ENCODE results near the gene SHC4.
"Not testable (repeated sequence)": the region's sequence is repeated elsewhere in the genome, so short reads cannot be mapped to it uniquely, and the experiment has no call there.

The SHC4 gene

DNA sequence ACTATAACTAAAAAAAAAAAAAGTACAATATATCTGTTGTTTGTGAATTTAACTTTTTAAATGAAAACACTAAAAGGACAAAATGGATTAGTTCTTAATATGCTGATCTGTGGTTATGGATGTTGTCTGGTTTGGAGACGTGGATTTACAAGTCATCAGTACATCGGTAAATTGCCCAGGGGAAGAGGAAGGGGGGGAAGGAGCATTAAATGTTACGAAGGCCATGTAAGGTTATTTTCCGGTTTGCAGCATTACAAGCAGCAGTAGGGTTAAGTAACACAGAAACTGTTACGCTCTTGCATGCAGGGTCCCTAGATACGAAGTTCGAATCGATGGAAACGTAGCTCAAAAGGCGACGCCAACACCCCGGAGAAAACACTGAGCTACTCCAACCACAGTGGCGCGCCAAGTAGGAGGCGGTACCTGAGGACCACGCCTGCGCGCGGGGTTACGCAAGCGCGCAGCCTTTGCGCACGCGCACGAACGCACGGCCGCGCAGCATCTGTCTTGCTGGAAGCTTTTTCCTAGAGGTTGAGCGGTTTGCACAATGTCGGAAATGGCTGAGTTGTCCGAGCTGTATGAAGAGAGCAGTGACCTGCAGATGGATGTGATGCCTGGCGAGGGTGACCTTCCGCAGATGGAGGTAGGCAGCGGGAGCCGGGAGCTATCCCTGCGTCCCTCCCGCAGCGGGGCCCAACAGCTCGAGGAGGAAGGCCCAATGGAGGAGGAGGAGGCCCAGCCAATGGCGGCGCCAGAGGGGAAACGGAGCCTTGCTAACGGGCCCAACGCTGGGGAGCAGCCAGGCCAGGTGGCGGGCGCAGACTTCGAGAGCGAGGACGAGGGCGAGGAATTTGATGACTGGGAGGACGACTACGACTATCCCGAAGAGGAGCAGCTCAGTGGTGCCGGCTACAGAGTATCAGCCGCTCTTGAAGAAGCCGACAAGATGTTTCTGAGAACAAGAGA, 85.8 kb downstream of the SHC4 start, which contains the start of gene EID1:
Gene EID1 (plus strand): TSS at position 505 of the 966 bp plus-strand sequence. CDS start 43 bp downstream, at position 548.
- peak; percentile 95 for DNase-seq

DNA sequence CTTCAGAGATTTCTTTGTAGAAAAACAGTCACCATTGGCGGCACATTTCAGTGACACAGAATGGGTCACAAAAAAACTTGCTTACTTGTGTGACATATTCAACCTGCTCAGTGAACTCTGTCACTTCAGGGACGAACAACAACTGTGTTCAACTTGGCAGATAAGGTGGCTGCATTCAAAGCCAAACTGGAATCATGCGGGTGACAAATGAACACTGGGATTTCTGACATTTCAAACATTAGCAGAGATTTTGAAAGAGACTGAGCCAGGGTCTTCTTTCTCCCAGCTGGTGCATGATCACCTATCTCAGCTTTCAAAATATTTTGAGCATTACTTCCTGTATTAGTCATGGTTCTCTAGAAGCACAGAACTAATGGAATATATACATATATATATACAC, 87.7 kb downstream of the SHC4 start:
- no peak for DNase-seq

DNA sequence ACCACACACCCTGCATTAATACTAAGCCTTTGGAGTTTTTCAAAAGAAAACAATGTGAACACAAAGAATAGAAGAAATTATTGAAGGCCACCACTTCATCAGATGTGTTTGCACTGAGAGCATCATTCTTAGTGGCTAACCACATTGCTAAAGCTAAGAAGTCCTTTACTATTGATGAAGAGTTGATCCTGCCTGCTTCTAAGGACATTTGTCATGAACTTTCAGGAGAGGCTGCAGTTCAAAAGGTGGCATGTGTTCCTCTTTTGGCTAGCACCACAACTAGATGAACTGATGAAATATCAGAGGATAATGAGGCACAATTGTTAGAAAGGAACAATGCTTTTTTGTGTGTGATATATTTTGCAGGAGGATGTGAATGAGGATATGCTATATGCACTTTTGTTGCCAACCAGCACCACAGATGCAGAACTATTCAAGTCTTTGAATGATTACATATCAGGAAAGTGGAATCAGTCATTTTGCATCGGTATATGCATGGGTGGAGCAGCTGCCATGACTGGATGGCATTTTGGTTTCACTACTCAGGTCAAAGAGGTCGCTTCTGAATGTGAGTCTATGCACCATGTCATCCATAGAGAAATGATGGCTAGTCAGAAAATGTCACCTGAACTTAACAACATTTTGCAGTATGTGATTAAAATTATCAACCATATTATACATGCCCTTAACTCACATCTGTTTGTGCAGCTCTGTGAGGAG, 88.3 kb downstream of the SHC4 start:
- peak; percentile 20 for DNase-seq

DNA sequence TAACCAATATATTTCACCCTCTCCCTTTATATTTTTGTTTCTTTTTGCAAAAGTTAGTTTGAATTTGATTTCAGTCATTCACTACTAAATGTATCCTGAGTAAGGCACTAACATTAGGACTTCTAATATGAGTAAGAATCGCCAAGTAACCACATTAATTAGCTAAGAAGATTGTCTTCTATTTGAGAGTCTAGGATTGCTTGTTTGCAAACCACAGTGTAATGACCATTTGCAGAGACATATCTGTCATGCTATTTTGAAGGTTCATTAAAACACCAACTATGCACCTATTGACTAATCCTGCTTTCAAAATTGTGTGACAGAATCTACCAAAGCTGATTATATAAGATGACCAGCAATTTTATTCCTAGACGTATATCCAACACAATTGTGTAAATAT, 91.1 kb downstream of the SHC4 start:
- no peak for DNase-seq

DNA sequence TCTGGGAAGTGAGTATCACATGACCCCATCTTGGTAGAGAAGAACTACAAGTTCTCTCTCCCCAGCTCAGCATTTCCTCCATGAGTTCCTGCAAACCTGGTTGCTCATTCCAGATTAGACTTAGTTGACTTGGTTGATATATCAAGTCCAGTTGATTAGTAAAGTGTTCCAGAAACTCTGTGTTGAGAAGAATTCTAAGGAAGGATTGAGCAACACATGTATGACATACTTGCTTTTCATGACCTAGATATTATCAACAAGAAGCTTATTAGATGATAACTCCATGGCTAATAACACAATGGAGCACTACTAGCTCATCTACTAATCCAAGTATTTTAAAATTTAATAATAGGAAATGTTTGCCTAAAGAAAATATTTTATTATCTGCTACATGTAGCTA, 92.2 kb downstream of the SHC4 start:
- no peak for DNase-seq

DNA sequence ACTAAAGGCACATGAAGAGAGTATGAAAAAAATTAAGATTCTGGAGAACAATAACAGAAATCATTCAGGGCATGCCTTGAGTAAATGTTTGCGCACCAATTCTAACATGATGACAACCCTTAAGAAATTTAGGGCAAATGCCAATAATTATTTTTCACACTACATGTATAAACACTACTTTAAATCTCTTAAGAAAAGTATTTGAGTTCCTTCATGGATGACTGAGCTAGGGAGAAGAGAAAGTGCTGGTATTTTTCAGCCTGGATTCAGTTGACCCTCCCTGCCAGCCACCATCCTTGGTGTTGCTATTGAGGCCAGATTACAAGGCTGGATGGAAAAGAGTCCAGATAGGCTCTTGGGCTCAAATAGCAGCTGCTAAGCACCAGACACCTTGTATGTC, 93.8 kb downstream of the SHC4 start:
- DNase-seq: no peak

DNA sequence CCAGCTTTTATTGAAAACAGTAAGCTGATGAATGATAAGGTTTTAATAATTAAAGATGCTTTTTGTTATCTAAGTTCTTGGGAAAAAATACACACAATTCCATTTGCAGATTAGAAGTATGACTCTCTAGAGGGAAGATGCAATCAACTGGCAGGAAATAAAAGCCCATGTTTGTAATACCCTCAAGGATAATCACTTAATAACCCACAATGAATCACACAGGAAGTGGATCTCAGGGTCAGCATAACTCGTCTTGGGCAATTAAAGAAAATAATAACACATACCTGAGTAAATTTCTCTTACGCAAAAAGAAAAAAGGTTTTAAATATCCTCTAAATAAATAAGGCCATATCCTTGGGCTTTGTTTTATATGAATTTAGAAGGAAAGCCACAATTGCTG, 95.2 kb downstream of the SHC4 start:
- no peak for DNase-seq

DNA sequence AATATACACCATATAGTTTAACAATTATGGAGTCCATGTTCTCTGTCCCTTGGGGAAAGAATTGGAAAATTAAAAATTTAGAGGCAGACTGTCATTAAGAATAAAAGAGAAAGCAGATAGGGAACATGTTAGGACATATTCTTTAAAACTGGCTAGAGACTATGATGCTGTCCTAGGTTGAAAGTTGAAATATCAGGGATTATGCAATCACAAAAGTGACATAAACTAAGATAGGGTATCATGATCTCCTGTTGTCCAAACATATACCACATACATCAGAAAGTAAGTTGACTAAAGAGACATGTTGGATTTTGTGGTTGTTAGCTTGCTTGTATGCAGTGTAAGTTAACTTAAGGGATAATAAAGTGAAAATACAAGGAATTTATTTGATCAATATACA, 95.7 kb downstream of the SHC4 start:
- no peak for DNase-seq

DNA sequence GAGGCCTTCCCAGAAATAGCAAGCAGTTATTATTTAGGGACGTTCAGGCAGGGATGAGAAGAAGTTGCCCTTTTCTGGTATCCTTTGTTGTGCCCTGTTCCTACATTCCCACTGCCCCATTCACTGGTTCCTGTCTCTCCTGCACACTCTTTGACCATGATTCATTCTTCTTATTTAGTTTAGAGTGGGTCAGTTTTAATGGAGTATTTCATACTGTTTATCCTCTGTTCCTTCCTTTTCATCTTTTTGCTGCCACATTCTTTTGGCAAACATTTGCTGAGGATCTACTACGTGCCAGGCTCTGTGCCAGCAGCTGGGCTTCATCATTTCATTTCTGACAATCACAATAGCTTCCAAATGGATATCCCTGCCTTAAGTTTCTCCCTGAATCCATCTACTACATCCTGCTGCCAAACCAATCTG, 97.6 kb downstream of the SHC4 start:
- DNase-seq: no peak

DNA sequence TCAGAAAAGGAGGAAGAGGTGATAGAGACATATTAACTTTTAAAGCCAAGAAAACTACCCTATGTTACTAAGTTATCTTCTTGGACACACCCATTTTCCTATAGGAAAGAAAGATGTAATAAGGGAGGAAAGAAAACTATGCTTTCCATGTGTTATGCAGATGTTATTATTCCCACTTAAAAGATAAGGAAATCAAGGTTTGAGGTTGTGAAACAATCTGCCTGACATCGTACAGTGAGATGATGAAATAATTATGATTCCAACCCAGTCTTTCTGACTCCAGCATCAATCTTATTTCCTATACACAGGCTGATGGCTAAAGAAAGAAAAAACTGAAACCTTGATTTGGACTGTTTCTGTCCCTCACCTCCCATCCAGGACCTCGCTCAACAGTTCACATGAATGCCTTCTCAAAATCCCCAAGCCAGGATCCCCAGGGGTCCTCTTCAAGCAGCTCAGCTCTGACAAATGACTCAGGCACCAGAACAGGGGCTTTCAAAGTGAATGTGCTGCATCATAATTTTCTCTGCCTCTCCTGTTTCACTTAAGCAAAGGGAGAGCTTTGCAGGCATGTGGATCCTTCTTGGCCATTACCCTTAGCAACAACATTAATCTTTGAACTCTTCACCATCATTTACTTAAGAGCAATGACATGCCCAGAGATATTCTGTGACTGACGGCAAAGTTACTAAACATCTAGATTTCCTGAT, 98.2 kb downstream of the SHC4 start:
- DNase-seq: no peak

DNA sequence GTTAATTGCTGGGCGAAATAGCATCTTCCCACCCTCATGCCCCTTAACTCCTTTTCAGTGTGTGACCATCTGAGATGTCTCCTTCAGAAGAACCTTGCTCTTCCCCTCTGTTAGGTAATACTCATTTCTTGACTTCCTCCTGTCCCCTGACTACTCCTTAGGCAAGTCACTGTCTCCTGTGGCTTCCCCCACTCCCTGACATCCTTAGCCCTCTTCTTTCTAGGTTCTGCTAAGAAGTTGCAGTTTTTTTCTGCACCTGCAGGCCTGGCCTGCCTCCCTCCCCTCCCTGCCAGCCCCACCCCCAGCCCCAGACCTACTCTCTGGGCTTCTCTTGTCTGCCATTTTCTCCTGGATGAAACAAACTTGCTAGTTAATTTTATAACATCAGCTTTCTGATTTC, 101.0 kb downstream of the SHC4 start:
- DNase-seq: peak; percentile 29

DNA sequence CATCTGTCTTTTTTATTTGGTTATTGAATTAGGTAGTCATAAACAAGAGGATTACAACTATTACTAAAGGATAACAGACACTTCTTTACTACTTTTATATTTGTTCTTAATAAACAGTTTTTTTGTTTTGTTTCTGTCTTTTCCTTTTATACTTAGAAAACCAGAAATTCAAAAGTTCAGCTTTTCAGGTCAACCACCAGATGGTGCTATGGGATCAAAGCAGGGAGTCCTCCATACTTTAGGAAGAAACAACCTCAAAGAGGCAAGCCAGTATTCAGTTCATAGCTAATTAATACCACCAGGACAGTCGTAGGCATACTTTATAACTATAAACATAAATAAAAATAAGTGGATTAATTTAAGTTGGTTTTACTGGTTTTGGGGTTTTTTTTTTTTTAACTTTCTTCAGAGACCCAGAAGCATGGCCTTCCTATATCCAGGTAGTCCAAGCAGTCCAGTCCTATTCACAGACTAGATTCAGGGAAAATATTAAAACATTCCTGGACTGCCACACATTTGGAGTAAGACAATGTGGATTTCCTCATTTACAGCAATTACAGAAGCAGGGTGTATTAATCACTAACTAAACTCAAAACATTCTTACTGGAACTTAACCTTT, 101.8 kb downstream of the SHC4 start:
- peak; percentile 48 for DNase-seq

DNA sequence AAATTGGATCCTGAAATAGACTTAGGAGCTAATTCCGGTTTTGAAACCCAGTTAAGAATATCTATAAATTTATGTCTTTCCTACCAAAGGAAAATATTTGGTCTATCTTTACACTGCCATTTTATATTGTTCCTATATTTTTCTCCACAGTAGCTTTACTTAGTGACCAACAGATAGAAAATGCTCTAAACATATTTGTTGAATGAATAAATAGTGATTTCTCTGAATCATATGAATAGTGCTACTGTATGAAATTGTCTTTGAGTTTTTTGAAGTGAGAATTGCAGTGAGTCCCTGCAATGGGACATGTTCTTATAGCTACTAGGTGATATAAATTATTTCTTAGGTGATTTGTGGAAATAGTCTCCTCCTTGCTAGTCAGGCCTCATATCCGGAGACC, 104.3 kb downstream of the SHC4 start:
- no peak for DNase-seq

DNA sequence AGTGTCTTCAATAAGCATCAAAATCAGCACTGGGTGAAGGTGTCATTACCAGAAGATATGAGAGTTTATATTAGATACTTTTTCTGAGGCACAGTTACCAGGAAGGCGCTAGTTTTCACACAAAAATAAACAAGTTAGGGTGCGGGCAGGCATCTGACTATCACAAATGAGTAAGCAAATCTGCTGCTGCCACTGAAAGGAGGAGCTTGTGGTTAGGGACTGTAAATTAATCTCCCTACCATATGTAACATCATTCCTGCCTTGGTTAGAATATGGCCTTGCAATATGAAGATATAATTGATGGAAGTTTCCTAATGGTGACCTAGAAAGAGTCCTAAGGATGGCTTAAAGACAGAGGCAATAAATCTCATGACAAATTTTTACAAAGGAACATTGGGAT, 105.3 kb downstream of the SHC4 start:
- no peak for DNase-seq

DNA sequence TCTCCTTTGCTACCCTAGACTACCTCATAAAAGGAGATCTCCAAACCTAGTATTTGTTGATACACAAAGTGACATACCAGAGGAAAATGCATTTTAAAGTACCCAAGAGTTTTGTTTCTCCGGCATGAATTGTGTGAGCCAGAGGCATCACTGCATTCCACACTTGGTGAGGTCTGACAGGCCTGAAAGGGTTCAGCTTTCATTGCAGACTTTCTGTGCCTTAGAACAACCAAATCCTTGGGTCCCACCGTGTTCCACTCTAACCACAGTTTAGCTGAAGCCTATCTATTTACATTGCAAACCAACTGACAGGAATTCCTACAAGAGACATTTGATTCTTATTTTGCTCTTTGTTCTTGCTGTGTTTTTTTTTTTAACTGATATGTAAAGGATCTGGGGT, 106.8 kb downstream of the SHC4 start:
- DNase-seq: no peak

DNA sequence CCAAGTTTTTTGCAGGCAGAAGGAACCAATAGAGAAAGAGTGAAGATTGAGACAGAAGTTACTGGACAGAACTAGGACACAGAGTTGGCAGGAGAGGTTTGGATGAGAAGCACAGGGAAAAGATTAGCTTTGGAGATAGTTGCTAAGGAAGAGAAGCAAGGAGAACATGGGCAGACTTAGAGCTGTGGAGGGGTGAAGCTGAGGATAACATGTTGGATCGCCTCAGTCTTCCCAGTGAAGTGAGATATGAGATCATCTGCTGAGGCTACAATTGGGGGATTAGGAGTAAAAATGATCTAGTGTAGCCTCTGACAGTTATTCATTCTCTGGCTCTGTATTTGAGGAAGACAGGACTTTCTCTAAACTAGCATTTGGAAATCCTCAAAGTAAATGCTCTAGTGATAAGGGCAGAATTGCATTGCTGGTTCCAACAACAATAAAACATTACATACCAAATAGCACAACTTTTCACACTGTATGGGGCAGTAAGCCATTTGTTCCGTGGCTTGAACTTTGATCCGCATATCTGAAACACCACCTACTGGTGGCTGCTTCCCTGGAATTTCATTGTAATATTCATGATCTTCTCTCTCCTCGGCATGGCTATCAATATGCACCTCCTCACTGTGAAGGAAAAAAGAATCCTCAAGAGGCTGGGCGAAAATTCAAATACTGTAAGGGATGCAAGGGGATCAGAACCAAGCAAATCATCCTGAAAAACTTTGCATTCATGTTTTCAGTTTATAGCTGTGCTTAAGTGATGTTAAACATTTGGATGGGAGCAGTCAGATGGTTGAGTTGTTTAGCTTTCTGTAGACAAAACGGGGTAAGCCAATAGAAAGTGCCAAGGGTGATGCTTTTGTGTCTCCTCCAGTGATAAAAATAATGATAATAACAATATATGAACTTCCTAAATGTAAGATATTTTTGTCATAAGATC, 107.9 kb downstream of the SHC4 start:
- DNase-seq: no peak

DNA sequence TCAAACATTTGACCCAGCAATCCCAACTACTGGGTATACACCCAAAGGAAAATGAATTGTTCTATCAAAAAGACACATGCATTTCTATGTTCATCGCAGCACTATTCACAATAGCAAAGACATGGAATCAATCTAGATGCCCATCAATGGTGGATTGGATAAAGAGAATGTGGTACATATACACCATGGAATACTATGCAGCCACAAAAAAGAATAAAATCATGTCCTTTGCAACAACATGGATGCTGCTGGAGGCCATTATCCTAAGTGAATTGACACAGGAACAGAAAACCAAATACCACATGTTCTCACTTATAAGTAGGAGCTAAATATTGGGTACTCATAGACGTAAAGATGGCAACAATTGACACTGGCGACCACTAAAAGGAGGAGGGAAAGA, 109.3 kb downstream of the SHC4 start:
- not testable (repeated sequence) for DNase-seq

DNA sequence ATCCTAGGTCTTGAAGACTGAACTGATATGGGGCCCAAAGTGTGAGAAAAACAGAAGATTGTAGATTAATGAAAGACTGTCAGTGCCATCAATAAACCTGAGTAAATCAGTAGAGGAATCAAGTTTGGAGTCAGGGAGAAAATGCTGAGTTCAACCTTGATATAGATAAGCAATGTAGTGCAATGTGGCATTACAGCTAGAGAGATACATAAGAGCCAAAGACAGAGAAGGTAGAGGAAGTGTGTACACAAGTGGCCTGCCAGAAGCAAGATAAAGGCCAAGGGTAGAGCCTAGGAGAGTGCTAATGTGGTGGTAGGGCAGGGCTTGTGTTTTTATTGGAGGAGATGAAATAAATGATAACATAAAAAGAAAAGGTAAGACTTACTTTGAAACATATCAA, 111.8 kb downstream of the SHC4 start:
- no peak for DNase-seq

DNA sequence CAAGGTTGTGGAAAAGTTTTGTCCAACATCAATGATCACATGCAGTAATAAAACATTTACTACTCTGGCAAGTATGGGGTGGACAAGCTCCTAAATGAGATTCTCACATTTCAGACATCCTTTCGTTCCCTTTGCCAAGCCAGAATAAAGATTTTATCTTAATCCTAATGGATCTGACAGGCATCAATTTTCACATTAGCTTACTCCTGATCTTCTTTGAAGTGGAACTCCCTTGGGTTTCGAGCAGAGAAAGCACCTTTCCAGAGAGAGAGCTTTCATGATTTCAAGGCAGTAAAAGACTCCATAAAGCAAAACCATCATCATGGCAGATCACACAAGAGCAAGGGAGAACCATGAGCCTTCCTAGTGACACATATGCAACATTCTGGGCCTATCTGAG, 113.1 kb downstream of the SHC4 start:
- DNase-seq: no peak

DNA sequence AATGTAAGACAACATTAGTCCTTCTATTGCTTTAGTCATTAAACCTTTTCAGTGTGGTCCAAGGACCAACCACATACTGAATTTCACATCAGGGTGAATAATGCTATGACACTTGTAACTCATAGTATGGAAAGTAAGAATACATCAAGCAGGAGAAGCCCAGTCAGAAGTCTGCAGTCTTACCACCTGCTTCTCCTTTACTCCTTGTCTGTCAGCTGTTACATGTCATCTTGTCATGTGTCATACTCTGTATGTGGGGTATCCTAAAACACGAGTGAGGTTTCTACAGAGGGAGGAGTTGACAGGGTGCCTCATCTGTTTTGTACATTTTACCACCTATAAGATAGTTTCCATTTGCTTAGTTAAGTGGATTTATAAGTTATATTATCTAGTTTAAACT, 118.6 kb downstream of the SHC4 start:
- DNase-seq: no peak

DNA sequence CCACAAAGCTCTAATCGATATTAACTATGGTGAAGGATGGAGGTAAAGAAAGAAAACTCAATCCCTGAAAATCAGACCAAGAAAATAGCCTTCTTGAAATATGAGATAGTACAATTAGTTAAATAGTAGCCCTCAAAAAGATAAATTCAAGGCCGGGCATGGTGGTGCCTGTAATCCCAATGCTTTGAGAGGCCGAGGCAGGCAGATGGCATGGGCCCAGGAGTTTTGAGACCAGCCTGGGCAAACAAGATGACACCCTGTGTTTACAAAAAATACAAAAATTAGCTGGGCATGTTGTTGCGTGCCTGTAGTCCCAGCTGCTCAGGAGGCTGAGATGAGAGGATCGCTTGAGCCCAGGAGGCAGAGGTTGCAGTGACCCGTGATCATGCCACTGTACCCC, 121.2 kb downstream of the SHC4 start:
- no peak for DNase-seq

DNA sequence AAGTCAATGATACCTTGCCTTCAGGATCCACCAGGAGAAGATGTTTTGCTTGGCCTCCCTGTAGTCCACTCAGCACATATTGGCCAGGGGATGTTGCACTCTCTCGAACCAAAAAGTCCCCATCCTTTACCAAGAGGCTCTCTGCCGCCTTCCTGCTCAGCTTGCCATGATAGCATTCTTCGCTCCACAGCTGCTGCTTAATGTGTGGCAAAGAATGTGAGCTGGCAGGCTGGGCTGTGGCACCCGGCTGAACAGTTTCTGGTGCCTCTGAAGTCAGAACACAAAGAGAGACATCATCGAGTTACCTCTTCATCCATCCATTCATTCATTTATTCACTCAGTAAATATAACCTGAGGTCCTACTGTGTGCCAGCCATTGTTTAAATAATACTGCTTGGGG, 129.0 kb downstream of the SHC4 start:
- DNase-seq: no peak
